Hypothalamus (tissue), 51 donors: ENCODE results near the gene KCNH6.

Source experiments
- DNase-seq, 51 donors: peaks; one replicate each; lab custom pipeline; 2025; lab: John Stamatoyannopoulos, UW

Gene KCNH6

GRCh38 chr17:63483655-63484575 lies 39.2 kb upstream of the KCNH6 start:
- no peak for DNase-seq

GRCh38 chr17:63486317-63487013 lies 36.7 kb upstream of the KCNH6 start:
- DNase-seq: no peak

GRCh38 chr17:63487014-63487339 lies 36.2 kb upstream of the KCNH6 start:
- no peak for DNase-seq

GRCh38 chr17:63488851-63489250 lies 34.3 kb upstream of the KCNH6 start:
- DNase-seq: no peak

- no peak for DNase-seq
Measured at GRCh38 chr17:63489291-63489690, 33.9 kb upstream of the KCNH6 start.

GRCh38 chr17:63490329-63490728 lies 32.8 kb upstream of the KCNH6 start:
- no peak for DNase-seq

- no peak for DNase-seq
Measured at GRCh38 chr17:63490858-63491400, 32.2 kb upstream of the KCNH6 start.

GRCh38 chr17:63491413-63491812 lies 31.7 kb upstream of the KCNH6 start:
- DNase-seq: no peak

GRCh38 chr17:63491977-63492618 lies 31.1 kb upstream of the KCNH6 start:
- DNase-seq: no peak

- no peak for DNase-seq
Measured at GRCh38 chr17:63492940-63493339, 30.2 kb upstream of the KCNH6 start.

GRCh38 chr17:63493411-63493810 lies 29.7 kb upstream of the KCNH6 start:
- no peak for DNase-seq

- no peak for DNase-seq
Measured at GRCh38 chr17:63494300-63494928, 28.7 kb upstream of the KCNH6 start.

- DNase-seq: no peak
Measured at GRCh38 chr17:63495491-63495890, 27.7 kb upstream of the KCNH6 start.

- DNase-seq: no peak
Measured at GRCh38 chr17:63496177-63496576, 27.0 kb upstream of the KCNH6 start.

- DNase-seq: no peak
Measured at GRCh38 chr17:63496663-63497400, 26.3 kb upstream of the KCNH6 start.

GRCh38 chr17:63497708-63498483 lies 25.3 kb upstream of the KCNH6 start:
- DNase-seq: no peak

GRCh38 chr17:63498626-63499195 lies 24.4 kb upstream of the KCNH6 start:
- no peak for DNase-seq

- no peak for DNase-seq
Measured at GRCh38 chr17:63500543-63501390, 22.4 kb upstream of the KCNH6 start.
